OCI-LY1 (cell line): ENCODE measurements around the gene DNTT.

Source experiments
- EZH2 ChIP-seq: fragments of 200-600 bp; sonication (generic), shearing (Covaris generic); IDR thresholded peaks from 2 replicates; pipeline ENCODE4 v1.8.0; 2017; ENCODE audit warnings: borderline replicate concordance, mixed run types, mild to moderate bottlenecking, antibody characterized with exemption, low read length, moderate library complexity, mixed read lengths
- TF ChIP-seq, protein P1 (sequence below): fragments of 200-600 bp; sonication (generic), shearing (Covaris generic); IDR thresholded peaks from 2 replicates; pipeline ENCODE4 v1.5.1; 2017; ENCODE audit warnings: mild to moderate bottlenecking, antibody characterized with exemption, low read length, moderate library complexity, mixed read lengths

- TF ChIP-seq, protein P1, sequence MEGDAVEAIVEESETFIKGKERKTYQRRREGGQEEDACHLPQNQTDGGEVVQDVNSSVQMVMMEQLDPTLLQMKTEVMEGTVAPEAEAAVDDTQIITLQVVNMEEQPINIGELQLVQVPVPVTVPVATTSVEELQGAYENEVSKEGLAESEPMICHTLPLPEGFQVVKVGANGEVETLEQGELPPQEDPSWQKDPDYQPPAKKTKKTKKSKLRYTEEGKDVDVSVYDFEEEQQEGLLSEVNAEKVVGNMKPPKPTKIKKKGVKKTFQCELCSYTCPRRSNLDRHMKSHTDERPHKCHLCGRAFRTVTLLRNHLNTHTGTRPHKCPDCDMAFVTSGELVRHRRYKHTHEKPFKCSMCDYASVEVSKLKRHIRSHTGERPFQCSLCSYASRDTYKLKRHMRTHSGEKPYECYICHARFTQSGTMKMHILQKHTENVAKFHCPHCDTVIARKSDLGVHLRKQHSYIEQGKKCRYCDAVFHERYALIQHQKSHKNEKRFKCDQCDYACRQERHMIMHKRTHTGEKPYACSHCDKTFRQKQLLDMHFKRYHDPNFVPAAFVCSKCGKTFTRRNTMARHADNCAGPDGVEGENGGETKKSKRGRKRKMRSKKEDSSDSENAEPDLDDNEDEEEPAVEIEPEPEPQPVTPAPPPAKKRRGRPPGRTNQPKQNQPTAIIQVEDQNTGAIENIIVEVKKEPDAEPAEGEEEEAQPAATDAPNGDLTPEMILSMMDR: no peak
- no peak for TF ChIP-seq EZH2
These were observed 16.0 kb upstream of the DNTT start for GRCh38 chr10:96288151-96288621.
